Glutamatergic neuron (in vitro differentiated cells): ENCODE results near the gene GRK7. TPM values are rescaled to one million over a fixed set of nuclear protein-coding genes. Genes with fewer than 3 reads are reported as not detected.
"Not testable (repeated sequence)": the region's sequence is repeated elsewhere in the genome, so short reads cannot be mapped to it uniquely, and the experiment has no call there.

Experiments
- DNase-seq: peaks from one replicate; pipeline ENCODE4 v3.0.0; 2022
- H3K27ac Mint-ChIP-seq: one replicate; pipeline ENCODE4 v1.8.0; 2020; ENCODE audit warnings: mild to moderate bottlenecking, mixed read lengths, inconsistent platforms; ENCODE audit not compliant: unreplicated experiment
- H3K27me3 Mint-ChIP-seq: one replicate; pipeline ENCODE4 v1.8.0; 2020; ENCODE audit warnings: mild to moderate bottlenecking, moderate library complexity, mixed read lengths, inconsistent platforms; ENCODE audit not compliant: unreplicated experiment
- H3K36me3 Mint-ChIP-seq: one replicate; pipeline ENCODE4 v1.8.0; 2020; ENCODE audit warnings: mild to moderate bottlenecking, mixed read lengths, inconsistent platforms; ENCODE audit not compliant: unreplicated experiment
- H3K4me1 Mint-ChIP-seq: one replicate; pipeline ENCODE4 v1.8.0; 2020; ENCODE audit warnings: mild to moderate bottlenecking, low read depth, mixed read lengths, inconsistent platforms; ENCODE audit not compliant: unreplicated experiment
- H3K4me3 Mint-ChIP-seq: one replicate; pipeline ENCODE4 v1.8.0; 2020; ENCODE audit warnings: mild to moderate bottlenecking, mixed read lengths, inconsistent platforms; ENCODE audit not compliant: unreplicated experiment
- H3K9me3 Mint-ChIP-seq: one replicate; pipeline ENCODE4 v1.8.0; 2020; ENCODE audit warnings: mild to moderate bottlenecking, moderate library complexity, mixed read lengths, inconsistent platforms; ENCODE audit not compliant: unreplicated experiment
- total RNA-seq: library from RNA; stranded (reverse); fragmentation: NEBNext Ultra II Directional; extraction: Animal tissue kit (Norgen Biotek cat#: 25700); gene quantifications from one replicate; pipeline ENCODE4 v1.2.1, GENCODE V29; 2021; ENCODE audit not compliant: unreplicated experiment
- TF ChIP-seq, protein P1 (sequence below): fragments of 200-600 bp; sonication (generic); IDR thresholded peaks from one replicate; pipeline ENCODE4 v1.5.0; 2021; ENCODE audit not compliant: partially characterized antibody, unreplicated experiment

GRK7 gene
- total RNA-seq, 1 donor from 2014 or later: not detected

DNA sequence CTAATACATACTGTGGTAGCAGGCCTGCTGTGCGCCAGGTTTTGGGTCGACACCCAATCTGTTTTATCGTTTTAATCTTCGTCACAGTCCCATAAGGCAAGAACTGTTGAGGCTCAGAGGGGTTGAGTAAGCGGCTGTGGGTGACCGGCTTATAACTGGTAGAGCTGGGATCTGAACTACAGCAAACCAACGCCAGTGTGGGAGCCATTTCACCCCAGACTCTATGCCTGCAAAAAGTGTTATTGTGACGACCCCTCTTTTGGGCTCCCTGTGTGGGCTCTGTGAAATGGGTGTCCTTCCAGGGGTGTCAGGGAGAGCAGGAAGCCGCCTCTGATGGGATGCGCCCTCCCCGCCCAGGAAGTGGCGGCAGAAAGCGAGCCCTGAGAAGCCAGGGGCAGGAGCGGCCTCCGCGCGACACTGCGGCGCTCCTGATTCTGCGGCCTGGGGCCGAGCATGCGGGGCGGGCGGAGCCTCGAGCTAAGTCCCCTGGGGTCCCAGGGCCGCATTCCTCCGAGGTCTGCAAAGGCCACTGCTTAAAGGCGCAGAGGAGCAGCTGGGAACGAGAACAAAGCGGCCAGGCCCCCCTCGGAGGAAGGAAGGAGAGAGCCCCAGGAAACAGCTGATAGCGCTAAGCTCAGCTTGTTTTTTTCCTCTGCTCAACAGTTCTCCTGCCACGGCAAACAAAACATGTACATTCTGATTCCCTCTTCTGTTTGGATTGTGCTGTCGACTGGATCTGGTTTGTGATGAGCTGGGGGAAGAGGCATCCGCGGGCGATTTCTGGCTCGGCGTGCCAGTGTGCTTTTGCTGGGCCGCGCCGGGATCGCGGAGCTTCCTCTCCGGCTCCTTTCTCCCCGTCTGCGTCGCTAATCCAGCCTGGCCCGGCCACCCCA lies 33.9 kb downstream of the GRK7 start:
- Mint-ChIP-seq H3K9me3 (peaks cover 9% of the 10 kb centered on the region), H3K4me1 (peaks cover 13% of the 10 kb centered on the region), H3K27ac (peak overlapping the region; percentile 22), H3K27me3 (peaks cover 2% of the 10 kb centered on the region), H3K4me3 (peak overlapping the region; percentile 78), H3K36me3 (peaks cover 5% of the 10 kb centered on the region)
- TF ChIP-seq, protein P1, sequence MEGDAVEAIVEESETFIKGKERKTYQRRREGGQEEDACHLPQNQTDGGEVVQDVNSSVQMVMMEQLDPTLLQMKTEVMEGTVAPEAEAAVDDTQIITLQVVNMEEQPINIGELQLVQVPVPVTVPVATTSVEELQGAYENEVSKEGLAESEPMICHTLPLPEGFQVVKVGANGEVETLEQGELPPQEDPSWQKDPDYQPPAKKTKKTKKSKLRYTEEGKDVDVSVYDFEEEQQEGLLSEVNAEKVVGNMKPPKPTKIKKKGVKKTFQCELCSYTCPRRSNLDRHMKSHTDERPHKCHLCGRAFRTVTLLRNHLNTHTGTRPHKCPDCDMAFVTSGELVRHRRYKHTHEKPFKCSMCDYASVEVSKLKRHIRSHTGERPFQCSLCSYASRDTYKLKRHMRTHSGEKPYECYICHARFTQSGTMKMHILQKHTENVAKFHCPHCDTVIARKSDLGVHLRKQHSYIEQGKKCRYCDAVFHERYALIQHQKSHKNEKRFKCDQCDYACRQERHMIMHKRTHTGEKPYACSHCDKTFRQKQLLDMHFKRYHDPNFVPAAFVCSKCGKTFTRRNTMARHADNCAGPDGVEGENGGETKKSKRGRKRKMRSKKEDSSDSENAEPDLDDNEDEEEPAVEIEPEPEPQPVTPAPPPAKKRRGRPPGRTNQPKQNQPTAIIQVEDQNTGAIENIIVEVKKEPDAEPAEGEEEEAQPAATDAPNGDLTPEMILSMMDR: no peak
- DNase-seq: peak; percentile 76

DNA sequence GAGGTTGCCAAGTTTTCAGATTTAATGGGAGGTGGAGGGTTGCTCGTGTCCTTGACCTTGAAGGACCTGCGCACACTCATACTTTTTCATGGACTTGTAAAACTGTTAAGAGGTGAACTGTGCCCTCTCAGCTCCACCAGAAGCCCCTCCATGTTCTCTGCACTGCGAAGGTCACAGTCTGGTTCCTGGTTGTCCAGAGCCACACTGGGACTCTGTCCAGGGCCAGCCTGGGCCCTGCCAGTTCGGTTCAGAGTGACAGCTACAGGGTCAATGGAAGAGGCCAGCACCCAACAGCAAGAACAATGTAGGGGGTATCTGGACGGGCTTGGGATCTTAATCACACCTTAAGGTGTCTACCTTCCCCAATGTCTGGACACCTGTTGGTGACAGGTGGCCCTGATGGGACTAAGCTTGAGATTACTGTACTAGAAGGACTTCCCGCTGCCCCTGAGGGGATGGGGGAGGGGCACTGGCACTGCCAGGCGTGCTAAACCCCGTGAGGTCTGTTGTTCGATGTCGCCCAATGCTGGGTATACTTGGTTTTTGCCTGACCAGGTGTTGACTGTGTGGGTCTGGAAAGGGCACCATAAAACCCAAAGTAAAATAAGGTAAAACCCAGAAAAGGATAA lies 34.7 kb downstream of the GRK7 start:
- Mint-ChIP-seq H3K27ac (peak overlapping the region; percentile 22), H3K36me3 (peaks cover 5% of the 10 kb centered on the region), H3K4me3 (peak overlapping the region; percentile 78), H3K4me1 (peaks cover 13% of the 10 kb centered on the region), H3K27me3 (peaks cover 2% of the 10 kb centered on the region), H3K9me3 (peaks cover 9% of the 10 kb centered on the region)
- TF ChIP-seq, protein P1: no peak
- DNase-seq: no peak

DNA sequence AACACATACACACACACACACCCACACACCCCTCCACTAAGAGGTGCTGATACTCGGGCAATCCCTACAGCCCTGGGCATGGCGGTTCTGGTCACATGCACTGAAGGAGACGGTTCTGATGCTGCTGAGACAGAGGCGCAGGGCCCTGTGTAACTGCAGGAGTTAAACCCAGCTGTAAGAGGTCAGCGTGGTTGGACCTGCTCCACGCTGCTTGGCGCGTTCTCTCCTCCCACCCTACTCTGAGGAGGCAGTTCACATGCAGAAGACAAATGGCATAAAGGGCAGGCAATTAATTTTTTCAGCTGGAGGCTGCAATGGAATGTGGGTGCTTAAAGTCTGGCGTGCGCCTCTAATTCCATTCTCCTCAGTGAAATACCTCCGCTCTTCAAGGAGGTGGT lies 35.2 kb downstream of the GRK7 start:
- Mint-ChIP-seq H3K4me3 (no peak overlapping the region), H3K27ac (no peak overlapping the region), H3K9me3 (peaks cover 9% of the 10 kb centered on the region), H3K27me3 (peaks cover 2% of the 10 kb centered on the region), H3K4me1 (peaks cover 13% of the 10 kb centered on the region), H3K36me3 (peaks cover 5% of the 10 kb centered on the region)
- TF ChIP-seq, protein P1: no peak
- DNase-seq: no peak

DNA sequence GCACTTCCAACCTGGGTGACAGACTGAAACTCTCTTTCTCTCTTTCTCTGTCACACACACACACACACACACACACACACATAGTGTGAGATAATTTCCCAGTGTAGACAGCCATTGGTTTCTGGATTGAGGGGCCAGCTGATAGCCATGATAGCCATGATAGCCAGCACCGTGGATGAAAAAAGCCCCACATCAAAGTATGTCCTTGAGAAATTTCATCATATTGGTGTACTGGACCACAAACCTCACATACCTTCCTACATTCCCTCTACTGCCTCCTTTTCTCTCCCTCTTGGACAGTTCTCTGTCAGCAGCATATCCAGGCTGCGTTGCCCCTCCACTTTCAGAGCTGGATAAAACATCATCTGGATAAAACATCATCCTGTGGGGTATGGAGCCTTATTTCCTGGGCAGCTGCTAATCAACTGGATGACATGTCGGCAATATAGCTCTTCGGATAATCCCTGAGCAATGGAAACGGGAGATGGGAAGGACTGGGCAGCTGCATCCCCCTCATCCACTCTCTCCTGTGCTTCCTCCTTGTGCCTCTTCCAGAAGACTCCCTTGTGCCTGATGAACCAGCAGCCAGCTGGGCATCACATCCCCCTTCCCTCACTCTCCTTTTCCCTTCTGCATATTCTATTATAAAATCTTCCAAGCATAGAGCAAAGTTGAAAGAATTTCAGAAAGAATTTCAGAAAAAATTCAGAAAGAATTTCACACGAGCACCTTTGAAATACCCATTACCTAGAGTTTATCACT lies 39.3 kb downstream of the GRK7 start:
- Mint-ChIP-seq H3K4me3 (no peak overlapping the region), H3K27ac (no peak overlapping the region), H3K9me3 (no peaks in the 10 kb centered on the region), H3K36me3 (no peaks in the 10 kb centered on the region), H3K27me3 (no peaks in the 10 kb centered on the region), H3K4me1 (no peaks in the 10 kb centered on the region)
- no peak for DNase-seq
- TF ChIP-seq, protein P1: no peak

DNA sequence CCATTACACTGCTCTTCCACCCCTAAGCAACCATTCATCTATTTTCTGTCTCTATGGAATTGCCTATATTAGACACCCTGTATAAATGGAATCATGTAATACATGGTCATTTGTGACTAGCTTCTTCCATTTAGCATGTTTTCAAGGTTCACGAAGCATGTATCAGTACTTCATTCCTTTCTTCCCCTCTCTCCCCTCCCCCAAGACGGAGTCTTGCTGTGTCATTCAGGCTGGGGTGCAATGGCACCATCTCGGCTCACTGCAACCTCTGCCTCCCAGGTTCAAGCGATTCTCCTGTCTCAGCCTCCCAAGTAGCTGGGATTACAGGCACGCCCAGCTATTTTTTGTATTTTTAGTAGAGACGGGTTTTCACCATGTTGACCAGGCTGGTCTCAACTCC lies 40.3 kb downstream of the GRK7 start:
- H3K27me3 Mint-ChIP-seq, H3K4me1 Mint-ChIP-seq, H3K27ac Mint-ChIP-seq, H3K4me3 Mint-ChIP-seq, H3K36me3 Mint-ChIP-seq, H3K9me3 Mint-ChIP-seq, DNase-seq: not testable (repeated sequence)
